ENCODE data around the gene TGIF1. TPM values are rescaled to one million over a fixed set of nuclear protein-coding genes. Genes with fewer than 3 reads are reported as not detected.
A peak's percentile ranks its signal among the peaks of the same experiment; 100 is the strongest.

TGIF1 gene
- total and polyA plus RNA-seq, 10 of the 15 experiments (the other 5 are each of a cell fraction or from before 2014, with no cell fraction given) = 1.8 to 8.5 (median 6.4) TPM

- no peak for TF ChIP-seq REST (IDR thresholded peaks at IDR 0.05; ENCODE audit: low read depth, low read length)
- TF ChIP-seq ZSCAN29 (IDR thresholded peaks at IDR 0.05) = no peak
- TF ChIP-seq NFYA (IDR thresholded peaks at IDR 0.05; ENCODE audit: borderline replicate concordance, low read depth, low read length) = no peak
- TF ChIP-seq CUX1 (IDR thresholded peaks at IDR 0.05; ENCODE audit: insufficient replicate concordance, low read depth, low read length) = no peak
- peak; percentile 74 for TF ChIP-seq ZNF687 (IDR thresholded peaks at IDR 0.05)
- TF ChIP-seq GATAD2B (conservative IDR thresholded peaks at IDR 0.05; ENCODE audit: low read depth) = no peak
- peak; percentile 57; the same call in 1 of the 2 replicates for TF ChIP-seq RAD51 (IDR thresholded peaks at IDR 0.05)
- TF ChIP-seq RBBP5 (conservative IDR thresholded peaks at IDR 0.05) = no peak
- TF ChIP-seq ATF7 (IDR thresholded peaks at IDR 0.05; ENCODE audit: low read depth) = peak; percentile 83
- TF ChIP-seq CBX3 (IDR thresholded peaks at IDR 0.05; ENCODE audit: borderline replicate concordance, low read depth) = no peak
- no peak; the same call in 1 of the 2 replicates for TF ChIP-seq BACH1 (IDR thresholded peaks at IDR 0.05; ENCODE audit: borderline replicate concordance)
- peak; percentile 36; the same call in 1 of the 2 replicates for TF ChIP-seq FOXM1 (IDR thresholded peaks at IDR 0.05; ENCODE audit: low read depth, low read length)
- peak; percentile 50; the same call in 1 of the 3 replicates for TF ChIP-seq POU2F2 (IDR thresholded peaks at IDR 0.05; ENCODE audit: borderline replicate concordance, low read depth, low read length)
- TF ChIP-seq TBL1XR1 (IDR thresholded peaks at IDR 0.05; ENCODE audit: low read depth, low read length) = 0 out of 2 replicates have a peak, but pooled peaks have one; percentile 18
- TF ChIP-seq EGR1 (IDR thresholded peaks at IDR 0.05; ENCODE audit: borderline replicate concordance in 1 of 2, low read depth in 2 of 2, low read length in 2 of 2) = no peak
- TF ChIP-seq CHD1 (IDR thresholded peaks at IDR 0.05; ENCODE audit: low read depth, low read length) = peak; percentile 79; the same call in 1 of the 2 replicates
- no peak for TF ChIP-seq KAT2A (conservative IDR thresholded peaks at IDR 0.05; ENCODE audit: control insufficient read depth, low read depth, low read length)
Measured at GRCh38 chr18:3448838-3449511, 997 bp upstream of the TGIF1 start (continued).

Measured in GM12878 (cell line).